SK-N-SH treated with all-trans-retinoic acid at 6 μM for 48 hours (cell line): ENCODE measurements around the gene CD1E.
"Not testable (repeated sequence)": the region's sequence is repeated elsewhere in the genome, so short reads cannot be mapped to it uniquely, and the experiment has no call there.

Experiments
- ATAC-seq: fragments of 200-7000 bp; cut with Tn5 transposase; 3 replicates; pipeline ENCODE4 v1.9.1; 2020; ENCODE audit warnings: mild to moderate bottlenecking, moderate library complexity
- ARNTL ChIP-seq: fragments of 450-650 bp; formaldehyde crosslinking; IDR thresholded peaks from 2 replicates; pipeline ENCODE4 v1.5.0; 2020; ENCODE audit warnings: low read depth, mild to moderate bottlenecking, moderate library complexity, borderline replicate concordance
- CREB5 ChIP-seq: fragments of 250-450 bp; sonication (Bioruptor Pico); IDR thresholded peaks from 2 replicates; pipeline ENCODE4 v1.5.1; 2020; ENCODE audit warnings: low read depth, mild to moderate bottlenecking, moderate library complexity
- CSRNP3 ChIP-seq: fragments of 250-450 bp; sonication (Bioruptor Pico); IDR thresholded peaks from 2 replicates; pipeline ENCODE4 v1.5.1; 2021; ENCODE audit warnings: mild to moderate bottlenecking, moderate library complexity
- GLIS3 ChIP-seq: fragments of 250-450 bp; sonication (Bioruptor Pico); IDR thresholded peaks from 2 replicates; pipeline ENCODE4 v1.5.0; 2020; ENCODE audit warnings: mild to moderate bottlenecking, moderate library complexity
- ISL1 ChIP-seq: fragments of 250-450 bp; sonication (Bioruptor Pico); IDR thresholded peaks from 2 replicates; pipeline ENCODE4 v2.1.2; 2022; ENCODE audit warnings: mild to moderate bottlenecking, moderate library complexity
- OSR1 ChIP-seq: fragments of 250-450 bp; sonication (Bioruptor Pico); IDR thresholded peaks from 2 replicates; pipeline ENCODE4 v1.8.0; 2022; ENCODE audit warnings: moderate library complexity, mild to moderate bottlenecking, inconsistent platforms
- PPARA ChIP-seq: fragments of 250-450 bp; sonication (Bioruptor Pico); IDR thresholded peaks from 2 replicates; pipeline ENCODE4 v1.5.0; 2020; ENCODE audit warnings: mild to moderate bottlenecking, borderline replicate concordance
- RARB ChIP-seq: fragments of 250-450 bp; sonication (Bioruptor Pico); IDR thresholded peaks from 2 replicates; pipeline ENCODE4 v1.8.0; 2021; ENCODE audit warnings: mild to moderate bottlenecking, moderate library complexity
- SNAI2 ChIP-seq: fragments of 250-450 bp; sonication (Bioruptor Pico); IDR thresholded peaks from 2 replicates; pipeline ENCODE4 v1.5.0; 2020; ENCODE audit warnings: mild to moderate bottlenecking, moderate library complexity
- TCF4 ChIP-seq: fragments of 250-450 bp; sonication (Bioruptor Pico); IDR thresholded peaks from 2 replicates; pipeline ENCODE4 v1.8.0; 2021; ENCODE audit warnings: mild to moderate bottlenecking, moderate library complexity, borderline replicate concordance
- TOX ChIP-seq: fragments of 250-450 bp; sonication (Bioruptor Pico); IDR thresholded peaks from 2 replicates; pipeline ENCODE4 v1.8.0; 2021; ENCODE audit warnings: mild to moderate bottlenecking, moderate library complexity, borderline replicate concordance
- ZC3H10 ChIP-seq: fragments of 250-450 bp; sonication (Bioruptor Pico); IDR thresholded peaks from 2 replicates; pipeline ENCODE4 v1.5.1; 2021; ENCODE audit warnings: mild to moderate bottlenecking, moderate library complexity
- ZFP3 ChIP-seq: fragments of 250-450 bp; sonication (Bioruptor Pico); IDR thresholded peaks from 2 replicates; pipeline ENCODE4 v1.5.0; 2020; ENCODE audit warnings: mild to moderate bottlenecking, moderate library complexity
- ZFP30 ChIP-seq: fragments of 450-650 bp; formaldehyde crosslinking; IDR thresholded peaks from 2 replicates; pipeline ENCODE4 v1.5.0; 2022; ENCODE audit warnings: mild to moderate bottlenecking, moderate library complexity
- ZNF565 ChIP-seq: fragments of 450-650 bp; formaldehyde crosslinking; conservative IDR thresholded peaks from 2 replicates; pipeline ENCODE4 v1.5.0; 2020; ENCODE audit warnings: low read depth, mild to moderate bottlenecking, moderate library complexity
- ZNF70 ChIP-seq: fragments of 450-650 bp; formaldehyde crosslinking; IDR thresholded peaks from 2 replicates; pipeline ENCODE4 v1.5.0; 2020; ENCODE audit warnings: mild to moderate bottlenecking, moderate library complexity
- ZNF8 ChIP-seq: fragments of 450-650 bp; formaldehyde crosslinking; IDR thresholded peaks from 2 replicates; pipeline ENCODE4 v1.5.0; 2020; ENCODE audit warnings: mild to moderate bottlenecking, moderate library complexity
- TF ChIP-seq, protein P1 (sequence below): fragments of 250-450 bp; sonication (Bioruptor Pico); IDR thresholded peaks from 2 replicates; pipeline ENCODE4 v1.5.0; 2020; ENCODE audit warnings: mild to moderate bottlenecking, moderate library complexity
- TF ChIP-seq, protein P2 (sequence below): fragments of 250-450 bp; sonication (Bioruptor Pico); IDR thresholded peaks from 2 replicates; pipeline ENCODE4 v1.8.0; 2020; ENCODE audit warnings: mild to moderate bottlenecking, moderate library complexity, borderline replicate concordance
- TF ChIP-seq, protein P3 (sequence below): fragments of 250-450 bp; sonication (Bioruptor Pico); IDR thresholded peaks from 2 replicates; pipeline ENCODE4 v1.8.0; 2021; ENCODE audit warnings: low read depth, mild to moderate bottlenecking, moderate library complexity, borderline replicate concordance

The CD1E gene

DNA sequence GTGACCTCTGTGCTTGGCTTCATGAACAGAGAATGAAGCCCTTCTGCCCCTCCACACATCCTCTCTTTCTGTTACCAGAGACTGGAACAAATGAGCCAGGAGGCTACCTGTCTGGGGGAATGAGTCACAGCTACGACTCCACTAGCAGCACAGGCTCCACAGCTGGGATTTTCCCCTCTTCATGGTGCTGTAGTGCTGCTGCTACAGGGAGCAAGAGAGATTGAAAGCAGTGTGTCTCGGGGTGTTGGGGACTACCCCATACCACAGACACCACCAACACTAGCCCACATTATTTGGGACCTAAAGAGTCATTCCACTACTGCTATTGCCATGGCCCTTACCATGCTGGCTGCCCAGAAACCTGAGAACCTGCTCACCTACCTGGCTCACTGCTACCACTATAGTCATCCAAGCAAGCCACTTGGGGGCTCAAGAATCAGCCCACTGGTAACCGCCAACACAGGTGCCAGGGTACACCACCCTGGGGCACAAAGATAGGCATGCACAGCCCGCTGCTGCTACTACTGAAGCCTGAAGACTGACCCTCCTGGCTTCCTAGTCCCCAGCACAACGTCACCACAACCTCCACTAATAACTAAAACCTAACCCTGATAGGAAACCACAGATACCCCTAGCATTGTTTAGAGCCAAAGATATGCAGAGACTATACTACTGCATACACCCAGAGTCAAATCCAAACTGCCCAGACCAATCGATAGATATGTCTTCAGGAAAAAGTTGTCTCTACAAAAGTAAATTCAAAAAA lies 17.7 kb downstream of the CD1E start (continued):
- TF ChIP-seq PPARA (CRISPR knock-in tag) (no peak), RARB (CRISPR knock-in tag) (no peak)
- TF ChIP-seq, protein P1, sequence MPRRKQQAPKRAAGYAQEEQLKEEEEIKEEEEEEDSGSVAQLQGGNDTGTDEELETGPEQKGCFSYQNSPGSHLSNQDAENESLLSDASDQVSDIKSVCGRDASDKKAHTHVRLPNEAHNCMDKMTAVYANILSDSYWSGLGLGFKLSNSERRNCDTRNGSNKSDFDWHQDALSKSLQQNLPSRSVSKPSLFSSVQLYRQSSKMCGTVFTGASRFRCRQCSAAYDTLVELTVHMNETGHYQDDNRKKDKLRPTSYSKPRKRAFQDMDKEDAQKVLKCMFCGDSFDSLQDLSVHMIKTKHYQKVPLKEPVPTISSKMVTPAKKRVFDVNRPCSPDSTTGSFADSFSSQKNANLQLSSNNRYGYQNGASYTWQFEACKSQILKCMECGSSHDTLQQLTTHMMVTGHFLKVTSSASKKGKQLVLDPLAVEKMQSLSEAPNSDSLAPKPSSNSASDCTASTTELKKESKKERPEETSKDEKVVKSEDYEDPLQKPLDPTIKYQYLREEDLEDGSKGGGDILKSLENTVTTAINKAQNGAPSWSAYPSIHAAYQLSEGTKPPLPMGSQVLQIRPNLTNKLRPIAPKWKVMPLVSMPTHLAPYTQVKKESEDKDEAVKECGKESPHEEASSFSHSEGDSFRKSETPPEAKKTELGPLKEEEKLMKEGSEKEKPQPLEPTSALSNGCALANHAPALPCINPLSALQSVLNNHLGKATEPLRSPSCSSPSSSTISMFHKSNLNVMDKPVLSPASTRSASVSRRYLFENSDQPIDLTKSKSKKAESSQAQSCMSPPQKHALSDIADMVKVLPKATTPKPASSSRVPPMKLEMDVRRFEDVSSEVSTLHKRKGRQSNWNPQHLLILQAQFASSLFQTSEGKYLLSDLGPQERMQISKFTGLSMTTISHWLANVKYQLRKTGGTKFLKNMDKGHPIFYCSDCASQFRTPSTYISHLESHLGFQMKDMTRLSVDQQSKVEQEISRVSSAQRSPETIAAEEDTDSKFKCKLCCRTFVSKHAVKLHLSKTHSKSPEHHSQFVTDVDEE = no peak

GRCh38 chr1:158374101-158374500 lies 20.4 kb downstream of the CD1E start:
- not testable (repeated sequence) for ATAC-seq

GRCh38 chr1:158374860-158375259 lies 21.2 kb downstream of the CD1E start:
- no peak for ATAC-seq
- TF ChIP-seq, protein P2, sequence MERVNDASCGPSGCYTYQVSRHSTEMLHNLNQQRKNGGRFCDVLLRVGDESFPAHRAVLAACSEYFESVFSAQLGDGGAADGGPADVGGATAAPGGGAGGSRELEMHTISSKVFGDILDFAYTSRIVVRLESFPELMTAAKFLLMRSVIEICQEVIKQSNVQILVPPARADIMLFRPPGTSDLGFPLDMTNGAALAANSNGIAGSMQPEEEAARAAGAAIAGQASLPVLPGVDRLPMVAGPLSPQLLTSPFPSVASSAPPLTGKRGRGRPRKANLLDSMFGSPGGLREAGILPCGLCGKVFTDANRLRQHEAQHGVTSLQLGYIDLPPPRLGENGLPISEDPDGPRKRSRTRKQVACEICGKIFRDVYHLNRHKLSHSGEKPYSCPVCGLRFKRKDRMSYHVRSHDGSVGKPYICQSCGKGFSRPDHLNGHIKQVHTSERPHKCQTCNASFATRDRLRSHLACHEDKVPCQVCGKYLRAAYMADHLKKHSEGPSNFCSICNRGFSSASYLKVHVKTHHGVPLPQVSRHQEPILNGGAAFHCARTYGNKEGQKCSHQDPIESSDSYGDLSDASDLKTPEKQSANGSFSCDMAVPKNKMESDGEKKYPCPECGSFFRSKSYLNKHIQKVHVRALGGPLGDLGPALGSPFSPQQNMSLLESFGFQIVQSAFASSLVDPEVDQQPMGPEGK (CRISPR knock-in tag) = no peak
- TF ChIP-seq ZNF565 (no peak), GLIS3 (CRISPR knock-in tag) (no peak), CSRNP3 (CRISPR knock-in tag) (no peak), SNAI2 (CRISPR knock-in tag) (no peak), ZNF70 (CRISPR knock-in tag) (no peak), ZFP30 (CRISPR knock-in tag) (no peak), OSR1 (no peak), TOX (no peak), ZFP3 (CRISPR knock-in tag) (no peak), CREB5 (CRISPR knock-in tag) (no peak), ARNTL (CRISPR knock-in tag) (no peak), TCF4 (CRISPR knock-in tag) (no peak), ZC3H10 (CRISPR knock-in tag) (no peak), ISL1 (no peak), ZNF8 (CRISPR knock-in tag) (no peak)
- TF ChIP-seq, protein P3, sequence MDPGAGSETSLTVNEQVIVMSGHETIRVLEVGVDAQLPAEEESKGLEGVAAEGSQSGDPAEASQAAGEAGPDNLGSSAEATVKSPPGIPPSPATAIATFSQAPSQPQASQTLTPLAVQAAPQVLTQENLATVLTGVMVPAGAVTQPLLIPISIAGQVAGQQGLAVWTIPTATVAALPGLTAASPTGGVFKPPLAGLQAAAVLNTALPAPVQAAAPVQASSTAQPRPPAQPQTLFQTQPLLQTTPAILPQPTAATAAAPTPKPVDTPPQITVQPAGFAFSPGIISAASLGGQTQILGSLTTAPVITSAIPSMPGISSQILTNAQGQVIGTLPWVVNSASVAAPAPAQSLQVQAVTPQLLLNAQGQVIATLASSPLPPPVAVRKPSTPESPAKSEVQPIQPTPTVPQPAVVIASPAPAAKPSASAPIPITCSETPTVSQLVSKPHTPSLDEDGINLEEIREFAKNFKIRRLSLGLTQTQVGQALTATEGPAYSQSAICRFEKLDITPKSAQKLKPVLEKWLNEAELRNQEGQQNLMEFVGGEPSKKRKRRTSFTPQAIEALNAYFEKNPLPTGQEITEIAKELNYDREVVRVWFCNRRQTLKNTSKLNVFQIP (CRISPR knock-in tag) = no peak
- TF ChIP-seq, protein P1 = no peak
